K562 (cell line): ENCODE measurements around the gene HOXD4. TPM values are rescaled to one million over a fixed set of nuclear protein-coding genes. Genes with fewer than 3 reads are reported as not detected.

Source experiments
- ATAC-seq: fragments of 200-7000 bp; cut with Tn5 transposase; 3 replicates; pipeline ENCODE4 v1.9.1; 2020; ENCODE audit warnings: moderate library complexity
- BruUV-seq: library from RNA; stranded (reverse); fragments of 400-500 nt; replicated peaks from 2 replicates; lab custom pipeline; 2021; lab: Mats Ljungman, UMichigan
- CTCF ChIA-PET: fragments of 300-600 bp; formaldehyde crosslinking; extraction: SDS; loops from one replicate; lab custom pipeline; 2021; ENCODE audit warnings: low intra/inter-chr PET ratio; lab: Yijun Ruan, JAX
- POLR2A ChIA-PET: fragments of 300-600, 350-650 bp; sonication (Branson Sonifier 250); formaldehyde crosslinking; extraction: SDS; loops from one replicate; lab custom pipeline; 2021; ENCODE audit warnings: antibody characterized with exemption, inconsistent platforms; lab: Yijun Ruan, JAX
- DNase-seq, 4 experiments: peaks; one replicate each; pipeline versions ENCODE4 v3.0.0 to v3.0.0-alpha.2; 2011 to 2018; ENCODE audit warnings: low spot score in 3 of 4, mixed read lengths in 3 of 4; ENCODE audit errors: extremely low read depth in 1 of 4
- FAIRE-seq: peaks from 2 replicates; lab custom pipeline; 2011; peaks lifted over from hg19 to GRCh38; lab: Jason Lieb, UNC
- H2AFZ ChIP-seq: 2 replicates; pipeline ENCODE4 v1.6.0; 2011; ENCODE audit warnings: low read depth, low read length, control low read depth, inconsistent platforms
- H3K27ac ChIP-seq: fragments of 200-600 bp; 3 replicates; pipeline ENCODE4 v1.8.0; 2011; ENCODE audit warnings: low read depth, mild to moderate bottlenecking, control low read depth, inconsistent platforms, low read length, moderate library complexity, mixed read lengths; ENCODE audit errors: extremely low read depth
- H3K27me3 ChIP-seq, 2 experiments: fragments of 300-600 bp in 1 of 2; 2 replicates in 1 of 2; 3 replicates in 1 of 2; pipeline versions ENCODE4 v1.6.0 to v1.8.0; 2011; ENCODE audit warnings: inconsistent platforms in 2 of 2, low read length in 2 of 2, mild to moderate bottlenecking in 1 of 2, mixed read lengths in 1 of 2, moderate library complexity in 1 of 2; ENCODE audit not compliant: control insufficient read depth in 2 of 2, insufficient read depth in 2 of 2
- H3K36me3 ChIP-seq: fragments of 300-600 bp; 3 replicates; pipeline ENCODE4 v1.8.0; 2011; ENCODE audit warnings: mild to moderate bottlenecking, low read length, inconsistent platforms; ENCODE audit not compliant: control insufficient read depth, insufficient read depth
- H3K4me1 ChIP-seq, 2 experiments: fragments of 200-600 bp in 1 of 2; replicated peaks in 1 of 2; 2 replicates in 1 of 2; 3 replicates in 1 of 2; pipeline versions ENCODE4 v1.5.1 to v1.8.0; 2011; ENCODE audit warnings: inconsistent platforms in 2 of 2, low read length in 2 of 2, mild to moderate bottlenecking in 1 of 2, mixed read lengths in 1 of 2, moderate library complexity in 1 of 2; ENCODE audit not compliant: control insufficient read depth in 2 of 2, insufficient read depth in 2 of 2
- H3K4me2 ChIP-seq: 2 replicates; pipeline ENCODE4 v1.6.1; 2011; ENCODE audit warnings: low read length, control low read depth, inconsistent platforms, mixed read lengths; ENCODE audit not compliant: insufficient read depth
- H3K4me3 ChIP-seq: fragments of 200-600 bp; sonication (generic), shearing (Covaris generic); 2 replicates; pipeline ENCODE4 v1.5.1; 2016; ENCODE audit warnings: control low read depth, inconsistent platforms
- H3K79me2 ChIP-seq: fragments of 200-600 bp; 3 replicates; pipeline ENCODE4 v1.8.0; 2011; ENCODE audit warnings: low read length, inconsistent platforms; ENCODE audit not compliant: control insufficient read depth, insufficient read depth
- H3K9ac ChIP-seq, 2 experiments: 2 replicates each; pipeline versions ENCODE4 v1.6.0 to v1.6.1; 2011; ENCODE audit warnings: low read depth in 2 of 2, low read length in 2 of 2, control low read depth in 1 of 2, inconsistent platforms in 1 of 2, mild to moderate bottlenecking in 1 of 2, mixed read lengths in 1 of 2; ENCODE audit not compliant: insufficient read depth in 1 of 2
- H3K9me1 ChIP-seq: one replicate; pipeline ENCODE4 v1.6.0; 2011; ENCODE audit warnings: inconsistent platforms, mild to moderate bottlenecking, low read length, moderate library complexity; ENCODE audit not compliant: control insufficient read depth, insufficient read depth
- H3K9me3 ChIP-seq: replicated peaks from 2 replicates; pipeline ENCODE4 v1.5.1; 2011; ENCODE audit warnings: low read depth, low read length, inconsistent platforms; ENCODE audit not compliant: control insufficient read depth, insufficient read depth
- H4K20me1 ChIP-seq: replicated peaks from 2 replicates; pipeline ENCODE4 v1.6.1; 2011; ENCODE audit warnings: low read length, inconsistent platforms, mixed read lengths; ENCODE audit not compliant: control insufficient read depth, insufficient read depth
- CBX8 ChIP-seq: fragments of 200-600 bp; sonication (generic); IDR thresholded peaks from 2 replicates; pipeline ENCODE4 v1.6.1; 2012; ENCODE audit warnings: borderline replicate concordance, mixed run types, low read depth, mild to moderate bottlenecking, moderate library complexity, mixed read lengths, low read length, control low read depth, inconsistent platforms; ENCODE audit not compliant: poor library complexity, severe bottlenecking; ENCODE audit errors: extremely low read depth
- CCAR2 ChIP-seq: fragments of 200-400 bp; formaldehyde crosslinking; IDR thresholded peaks from 2 replicates; pipeline ENCODE4 v1.6.1; 2017; ENCODE audit warnings: mild to moderate bottlenecking, low read depth, low read length
- FUS ChIP-seq: fragments of 200-400 bp; formaldehyde crosslinking; optimal IDR thresholded peaks from 2 replicates; pipeline ENCODE3; 2017; ENCODE audit warnings: low read depth, low read length
- JUN ChIP-seq, 2 experiments: sonication (generic) in 1 of 2; formaldehyde crosslinking in 1 of 2; IDR thresholded peaks; 2 replicates each; pipeline versions ENCODE4 v1.6.1 to v1.8.0; 2012 to 2022; ENCODE audit warnings: borderline replicate concordance in 2 of 2, mild to moderate bottlenecking in 2 of 2, improper control_type of control experiment in 1 of 2, low read depth in 1 of 2, low read length in 1 of 2, missing genetic modification reagents in 1 of 2
- MCM3 ChIP-seq: fragments of 450-650 bp; IDR thresholded peaks from 2 replicates; pipeline ENCODE4 v1.6.1; 2016
- POLR2B ChIP-seq: fragments of 450-650 bp; IDR thresholded peaks from 2 replicates; pipeline ENCODE4 v1.6.1; 2018; ENCODE audit warnings: low read depth; ENCODE audit not compliant: partially characterized antibody
- TCFL5 ChIP-seq: fragments of 250-450 bp; sonication (Bioruptor Pico); conservative IDR thresholded peaks from 2 replicates; pipeline ENCODE4 v1.6.1; 2021; ENCODE audit warnings: mild to moderate bottlenecking, moderate library complexity, matching md5 sums
- XRCC3 ChIP-seq: fragments of 450-650 bp; IDR thresholded peaks from 2 replicates; pipeline ENCODE4 v1.6.1; 2017; ENCODE audit warnings: mild to moderate bottlenecking, moderate library complexity
- ZNF57 ChIP-seq: fragments of 450-650 bp; formaldehyde crosslinking; IDR thresholded peaks from 2 replicates; pipeline ENCODE4 v1.4.0; 2020; ENCODE audit warnings: mild to moderate bottlenecking, moderate library complexity
- WGBS: fragments of 100-300 bp; shearing (Covaris generic); methylation state at CpG from one replicate; pipeline ENCODE4 v1.1.6; 2016; ENCODE audit warnings: low coverage, mixed read lengths; ENCODE audit not compliant: insufficient coverage; ENCODE audit errors: missing lambda C conversion rate; 5-methylcytosine and 5-hydroxymethylcytosine counted together
- in situ Hi-C: fragments of 300-500 bp; cut with MboI; formaldehyde crosslinking; loops from 4 replicates; pipeline ENCODE4 v1.15.0; 2018; ENCODE audit warnings: inconsistent platforms, mixed read lengths
- intact Hi-C: fragments of 100-400 bp; cut with micrococcal nuclease; formaldehyde crosslinking; loops from 2 replicates; pipeline ENCODE4 v1.14.2; 2022
- polyA plus RNA-seq, 8 experiments: library from polyadenylated mRNA; depleted of rRNA in 4 of 8; stranded (reverse) in 5 of 8; unstranded in 3 of 8; fragments of >200 nt; fragmentation: Nextera tagmentation in 2 of 8; fragmentation: Illumina TruSeq in 1 of 8; extraction: Ambion mirVana in 2 of 8; extraction: Trizol in 1 of 8; gene quantifications; 2 replicates each; pipeline versions ENCODE4 v1.2.1 to v1.2.3, GENCODE V29; 2011 to 2014; ENCODE audit warnings: inconsistent platforms in 1 of 8, missing spikeins in 1 of 8
- total RNA-seq, 7 experiments: library from RNA; depleted of rRNA in 6 of 7; stranded (reverse); fragments of >200 nt in 6 of 7; fragmentation: Illumina TruSeq in 2 of 7; extraction: Trizol in 2 of 7; gene quantifications; 2 replicates each; pipeline versions ENCODE4 v1.2.1 to v1.2.3, GENCODE V29; 2011 to 2021; ENCODE audit warnings: low replicate concordance in 1 of 7
- TF ChIP-seq, protein P1 (sequence below): IDR thresholded peaks from 2 replicates; pipeline ENCODE4 v1.6.1; 2016; ENCODE audit warnings: missing genetic modification characterization, missing compliant biosample characterization
- TF ChIP-seq, protein P2 (sequence below): conservative IDR thresholded peaks from 2 replicates; pipeline ENCODE4 v1.6.1; 2011; ENCODE audit warnings: low read depth, mild to moderate bottlenecking, low read length; ENCODE audit not compliant: control insufficient read depth

The HOXD4 gene
- total and polyA plus RNA-seq, 9 of the 15 experiments (the other 6 are each of a cell fraction or from before 2014, with no cell fraction given) = not detected

DNA sequence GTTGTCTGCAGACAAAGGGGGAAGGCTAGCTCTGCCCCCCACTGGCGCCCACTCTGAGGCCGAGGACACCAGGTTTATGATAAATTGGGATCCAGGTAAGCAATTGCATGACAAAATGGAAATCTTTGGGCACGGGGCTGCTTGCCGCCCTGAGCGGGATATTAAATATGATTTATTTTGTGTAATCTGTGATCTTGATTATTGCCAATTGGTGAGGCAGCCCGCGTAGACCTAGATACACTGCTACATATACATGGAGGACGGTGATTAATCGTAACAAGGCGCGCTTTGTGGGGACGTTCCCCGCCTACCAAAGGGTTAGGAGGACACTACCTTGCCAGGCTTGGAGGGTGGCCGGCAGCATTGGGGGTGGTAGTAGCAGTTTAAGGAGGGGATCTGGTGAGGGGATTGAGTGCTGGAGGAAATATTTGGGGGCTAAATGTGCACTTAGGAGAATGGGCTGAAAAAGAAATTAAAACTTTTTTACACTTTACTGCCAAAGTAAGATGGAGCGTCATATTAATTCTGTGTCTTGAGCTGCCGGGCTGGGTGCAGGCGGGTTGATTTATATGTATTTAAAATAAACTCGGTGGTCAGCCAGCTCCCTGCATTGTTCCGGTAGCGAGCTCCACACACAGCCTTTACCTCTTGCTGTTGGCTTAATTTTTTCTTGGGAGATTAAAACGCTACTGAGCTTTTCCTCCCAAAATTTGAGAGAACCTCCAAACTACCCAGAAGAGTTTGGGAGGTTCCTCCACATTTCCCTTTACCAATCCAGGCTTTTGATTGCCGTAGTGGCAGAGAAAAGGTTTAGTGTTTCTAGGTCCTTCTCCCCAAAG is 9.9 kb downstream of the HOXD4 start:
- in situ Hi-C loops = no loop called here
- Histone ChIP-seq H3K4me2 (no peak overlapping the region), H3K36me3 (no peaks in the 10 kb centered on the region), H3K9me1 (no peaks in the 10 kb centered on the region), H3K27me3 (peaks cover 84 to 89% of the 10 kb centered on the region in 2 experiments), H4K20me1 (peaks cover 8% of the 10 kb centered on the region), H3K4me1 (peaks cover 0 to 29% of the 10 kb centered on the region in 2 experiments; a peak in 3 of 5 replicates), H3K27ac (no peak overlapping the region), H3K4me3 (no peak overlapping the region), H2AFZ (no peak overlapping the region), H3K9me3 (no peaks in the 10 kb centered on the region), H3K9ac (no peak overlapping the region), H3K79me2 (no peaks in the 10 kb centered on the region)
- ChIA-PET CTCF (no interaction called here), POLR2A (interaction anchor here (0.6 to 1.2 kb wide), 7 partner anchors 10 to 1435 kb away, joined by 3 to 4 read pairs (median 3); no protein-coding TSS in a partner anchor)
- intact Hi-C loops = no loop called here
- ATAC-seq (no peak), DNase-seq (no peak), FAIRE-seq (no peak)
- no TSS peak for BruUV-seq
- TF ChIP-seq TCFL5 (CRISPR knock-in tag) (no peak), JUN (IDR thresholded peaks at IDR 0.05; ENCODE audit: borderline replicate concordance, low read depth, low read length) (no peak), JUN (CRISPR knock-in tag; IDR thresholded peaks at IDR 0.05; ENCODE audit: borderline replicate concordance) (no peak), CCAR2 (no peak), ZNF57 (no peak), POLR2B (no peak), MCM3 (no peak), XRCC3 (no peak), FUS (no peak), CBX8 (no peak)
- TF ChIP-seq, protein P1, sequence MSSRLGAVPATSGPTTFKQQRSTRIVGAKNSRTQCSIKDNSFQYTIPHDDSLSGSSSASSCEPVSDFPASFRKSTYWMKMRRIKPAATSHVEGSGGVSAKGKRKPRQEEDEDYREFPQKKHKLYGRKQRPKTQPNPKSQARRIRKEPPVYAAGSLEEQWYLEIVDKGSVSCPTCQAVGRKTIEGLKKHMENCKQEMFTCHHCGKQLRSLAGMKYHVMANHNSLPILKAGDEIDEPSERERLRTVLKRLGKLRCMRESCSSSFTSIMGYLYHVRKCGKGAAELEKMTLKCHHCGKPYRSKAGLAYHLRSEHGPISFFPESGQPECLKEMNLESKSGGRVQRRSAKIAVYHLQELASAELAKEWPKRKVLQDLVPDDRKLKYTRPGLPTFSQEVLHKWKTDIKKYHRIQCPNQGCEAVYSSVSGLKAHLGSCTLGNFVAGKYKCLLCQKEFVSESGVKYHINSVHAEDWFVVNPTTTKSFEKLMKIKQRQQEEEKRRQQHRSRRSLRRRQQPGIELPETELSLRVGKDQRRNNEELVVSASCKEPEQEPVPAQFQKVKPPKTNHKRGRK (tag) = no peak
- TF ChIP-seq, protein P2, sequence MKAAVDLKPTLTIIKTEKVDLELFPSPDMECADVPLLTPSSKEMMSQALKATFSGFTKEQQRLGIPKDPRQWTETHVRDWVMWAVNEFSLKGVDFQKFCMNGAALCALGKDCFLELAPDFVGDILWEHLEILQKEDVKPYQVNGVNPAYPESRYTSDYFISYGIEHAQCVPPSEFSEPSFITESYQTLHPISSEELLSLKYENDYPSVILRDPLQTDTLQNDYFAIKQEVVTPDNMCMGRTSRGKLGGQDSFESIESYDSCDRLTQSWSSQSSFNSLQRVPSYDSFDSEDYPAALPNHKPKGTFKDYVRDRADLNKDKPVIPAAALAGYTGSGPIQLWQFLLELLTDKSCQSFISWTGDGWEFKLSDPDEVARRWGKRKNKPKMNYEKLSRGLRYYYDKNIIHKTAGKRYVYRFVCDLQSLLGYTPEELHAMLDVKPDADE = no peak
- 14% methylated on average over 22 of the region's 22 CpGs for WGBS
